ENCODE data around the gene ACTN4. TPM values are rescaled to one million over a fixed set of nuclear protein-coding genes. Genes with fewer than 3 reads are reported as not detected.

ACTN4 gene
- total RNA-seq, 1 experiment from 2014 or later: 506 TPM

DNA sequence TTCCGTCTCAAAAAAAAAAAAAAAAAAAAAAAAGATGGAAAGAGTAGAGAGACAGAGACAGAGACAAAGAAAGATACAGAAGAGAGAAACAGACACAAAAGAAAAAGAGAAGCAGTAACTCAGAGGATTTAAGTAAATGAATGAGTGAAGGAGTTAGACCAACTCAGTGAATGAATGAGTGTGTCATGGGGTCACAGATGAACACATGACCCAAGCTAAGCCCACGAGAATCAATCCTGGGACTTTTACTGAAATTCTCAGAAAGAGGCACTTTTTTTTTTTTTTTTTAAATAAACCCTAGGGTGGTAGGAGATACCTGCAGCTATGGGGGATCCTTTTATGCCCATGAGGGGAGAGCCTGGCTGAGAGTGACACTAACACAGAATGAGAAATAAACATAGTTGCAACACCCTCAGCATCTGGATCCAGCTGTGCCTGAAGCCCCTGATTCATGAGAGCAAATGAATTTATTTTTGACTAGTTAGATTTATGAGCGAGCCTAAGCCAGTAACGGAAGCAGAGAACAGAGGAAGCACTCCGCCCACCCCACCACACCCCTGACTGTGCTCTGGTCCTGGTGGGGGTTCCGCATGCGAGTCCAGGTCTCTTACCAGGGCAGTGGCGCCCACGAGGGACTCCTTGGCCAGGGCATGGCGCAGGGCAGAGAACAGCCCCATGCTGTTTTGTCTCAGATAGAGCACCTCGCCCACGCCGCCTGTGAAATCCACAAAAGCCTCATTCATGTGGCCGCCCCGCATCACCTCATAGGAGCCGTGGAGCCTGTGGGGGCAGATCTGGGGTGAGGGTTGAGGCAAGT is 92.2 kb downstream of the ACTN4 start (continued):
- TF ChIP-seq, protein P1, sequence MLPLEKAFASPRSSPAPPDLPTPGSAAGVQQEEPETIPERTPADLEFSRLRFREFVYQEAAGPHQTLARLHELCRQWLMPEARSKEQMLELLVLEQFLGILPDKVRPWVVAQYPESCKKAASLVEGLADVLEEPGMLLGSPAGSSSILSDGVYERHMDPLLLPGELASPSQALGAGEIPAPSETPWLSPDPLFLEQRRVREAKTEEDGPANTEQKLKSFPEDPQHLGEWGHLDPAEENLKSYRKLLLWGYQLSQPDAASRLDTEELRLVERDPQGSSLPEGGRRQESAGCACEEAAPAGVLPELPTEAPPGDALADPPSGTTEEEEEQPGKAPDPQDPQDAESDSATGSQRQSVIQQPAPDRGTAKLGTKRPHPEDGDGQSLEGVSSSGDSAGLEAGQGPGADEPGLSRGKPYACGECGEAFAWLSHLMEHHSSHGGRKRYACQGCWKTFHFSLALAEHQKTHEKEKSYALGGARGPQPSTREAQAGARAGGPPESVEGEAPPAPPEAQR (CRISPR knock-in tag; IDR thresholded peaks at IDR 0.05): no peak
- no peak for TF ChIP-seq TEAD1 (CRISPR knock-in tag; IDR thresholded peaks at IDR 0.05)

DNA sequence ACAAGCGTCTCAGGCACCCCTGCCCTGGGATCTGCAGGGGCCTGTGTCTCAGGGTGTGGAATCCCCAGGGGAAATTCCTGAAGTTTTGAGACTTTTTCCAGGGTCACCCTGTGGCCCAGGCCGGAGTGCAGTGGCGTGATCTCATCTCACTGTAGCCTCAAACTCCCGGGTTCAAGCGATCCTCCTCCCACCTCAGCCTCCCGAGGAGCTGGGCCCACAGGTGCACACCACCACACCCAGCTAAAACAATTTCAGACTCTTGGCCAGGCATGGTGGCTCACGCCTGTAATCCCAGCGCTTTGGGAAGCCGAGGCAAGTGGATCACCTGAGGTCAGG is 92.8 kb downstream of the ACTN4 start:
- no peak for DNase-seq (ENCODE audit: low spot score)
- CTCF ChIA-PET: interaction anchor here (3.5 kb wide), 1 partner anchor 29 kb away, joined by 13 read pairs; no protein-coding TSS in a partner anchor
- ATAC-seq: no peak
- Mint-ChIP-seq H3K27ac (no peak overlapping the region), H3K27me3 (ENCODE audit: low read depth) (peaks cover 23% of the 10 kb centered on the region), H3K4me3 (no peak overlapping the region), H3K36me3 (peaks cover 2% of the 10 kb centered on the region; the same call in 1 of the 2 replicates), H3K9me3 (peaks cover 3% of the 10 kb centered on the region), H3K4me1 (peaks cover 6% of the 10 kb centered on the region)
- TF ChIP-seq, protein P2, sequence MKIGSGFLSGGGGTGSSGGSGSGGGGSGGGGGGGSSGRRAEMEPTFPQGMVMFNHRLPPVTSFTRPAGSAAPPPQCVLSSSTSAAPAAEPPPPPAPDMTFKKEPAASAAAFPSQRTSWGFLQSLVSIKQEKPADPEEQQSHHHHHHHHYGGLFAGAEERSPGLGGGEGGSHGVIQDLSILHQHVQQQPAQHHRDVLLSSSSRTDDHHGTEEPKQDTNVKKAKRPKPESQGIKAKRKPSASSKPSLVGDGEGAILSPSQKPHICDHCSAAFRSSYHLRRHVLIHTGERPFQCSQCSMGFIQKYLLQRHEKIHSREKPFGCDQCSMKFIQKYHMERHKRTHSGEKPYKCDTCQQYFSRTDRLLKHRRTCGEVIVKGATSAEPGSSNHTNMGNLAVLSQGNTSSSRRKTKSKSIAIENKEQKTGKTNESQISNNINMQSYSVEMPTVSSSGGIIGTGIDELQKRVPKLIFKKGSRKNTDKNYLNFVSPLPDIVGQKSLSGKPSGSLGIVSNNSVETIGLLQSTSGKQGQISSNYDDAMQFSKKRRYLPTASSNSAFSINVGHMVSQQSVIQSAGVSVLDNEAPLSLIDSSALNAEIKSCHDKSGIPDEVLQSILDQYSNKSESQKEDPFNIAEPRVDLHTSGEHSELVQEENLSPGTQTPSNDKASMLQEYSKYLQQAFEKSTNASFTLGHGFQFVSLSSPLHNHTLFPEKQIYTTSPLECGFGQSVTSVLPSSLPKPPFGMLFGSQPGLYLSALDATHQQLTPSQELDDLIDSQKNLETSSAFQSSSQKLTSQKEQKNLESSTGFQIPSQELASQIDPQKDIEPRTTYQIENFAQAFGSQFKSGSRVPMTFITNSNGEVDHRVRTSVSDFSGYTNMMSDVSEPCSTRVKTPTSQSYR (CRISPR knock-in tag; IDR thresholded peaks at IDR 0.05): no peak
- TF ChIP-seq GTF2I (CRISPR knock-in tag; conservative IDR thresholded peaks at IDR 0.05) (no peak), ZNF416 (CRISPR knock-in tag; IDR thresholded peaks at IDR 0.05) (no peak), OVOL2 (CRISPR knock-in tag; IDR thresholded peaks at IDR 0.05; ENCODE audit: borderline replicate concordance) (no peak), ZNF138 (CRISPR knock-in tag; conservative IDR thresholded peaks at IDR 0.05) (no peak), ESRRA (CRISPR knock-in tag; IDR thresholded peaks at IDR 0.05; ENCODE audit: borderline replicate concordance) (no peak)
- TF ChIP-seq, protein P1 (CRISPR knock-in tag; IDR thresholded peaks at IDR 0.05): no peak
- TF ChIP-seq, protein P3, sequence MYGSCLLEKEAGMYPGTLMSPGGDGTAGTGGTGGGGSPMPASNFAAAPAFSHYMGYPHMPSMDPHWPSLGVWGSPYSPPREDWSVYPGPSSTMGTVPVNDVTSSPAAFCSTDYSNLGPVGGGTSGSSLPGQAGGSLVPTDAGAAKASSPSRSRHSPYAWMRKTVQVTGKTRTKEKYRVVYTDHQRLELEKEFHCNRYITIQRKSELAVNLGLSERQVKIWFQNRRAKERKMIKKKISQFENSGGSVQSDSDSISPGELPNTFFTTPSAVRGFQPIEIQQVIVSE (CRISPR knock-in tag; IDR thresholded peaks at IDR 0.05; ENCODE audit: borderline replicate concordance): no peak
- TF ChIP-seq, protein P4, sequence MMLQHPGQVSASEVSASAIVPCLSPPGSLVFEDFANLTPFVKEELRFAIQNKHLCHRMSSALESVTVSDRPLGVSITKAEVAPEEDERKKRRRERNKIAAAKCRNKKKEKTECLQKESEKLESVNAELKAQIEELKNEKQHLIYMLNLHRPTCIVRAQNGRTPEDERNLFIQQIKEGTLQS (CRISPR knock-in tag; conservative IDR thresholded peaks at IDR 0.05): no peak
- POLR2A ChIA-PET: interaction anchor here (0.9 kb wide), 1 partner anchor 34 kb away, joined by 5 read pairs; no protein-coding TSS in a partner anchor

DNA sequence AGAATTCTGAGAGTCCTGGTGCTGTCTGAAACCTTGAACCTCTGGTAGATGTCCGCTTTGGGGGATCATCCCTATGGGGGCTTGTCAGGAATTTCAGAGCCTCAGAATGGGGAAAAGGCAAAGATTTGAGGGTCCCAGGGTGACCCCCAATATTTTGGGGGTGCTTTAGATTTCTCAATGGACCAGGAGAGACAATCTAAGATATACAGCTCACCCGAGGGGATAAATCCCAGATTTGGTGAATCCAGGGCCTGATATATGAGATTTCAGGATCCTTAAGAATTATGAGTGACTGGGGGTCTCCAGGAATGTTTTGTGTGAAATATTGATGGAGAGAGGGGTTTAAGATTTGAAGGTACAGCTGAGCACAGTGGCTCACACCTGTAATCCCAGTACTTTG is 93.5 kb downstream of the ACTN4 start:
- no peak overlapping the region for H3K27ac Mint-ChIP-seq
- TF ChIP-seq MXD4 (CRISPR knock-in tag; IDR thresholded peaks at IDR 0.05; ENCODE audit: borderline replicate concordance) (no peak), ESRRA (CRISPR knock-in tag; IDR thresholded peaks at IDR 0.05; ENCODE audit: borderline replicate concordance) (no peak), CREB1 (CRISPR knock-in tag; IDR thresholded peaks at IDR 0.05) (no peak), IRF2 (CRISPR knock-in tag; IDR thresholded peaks at IDR 0.05; ENCODE audit: borderline replicate concordance, low read depth) (no peak), NR2C2 (CRISPR knock-in tag; IDR thresholded peaks at IDR 0.05) (no peak)
- TF ChIP-seq, protein P5, sequence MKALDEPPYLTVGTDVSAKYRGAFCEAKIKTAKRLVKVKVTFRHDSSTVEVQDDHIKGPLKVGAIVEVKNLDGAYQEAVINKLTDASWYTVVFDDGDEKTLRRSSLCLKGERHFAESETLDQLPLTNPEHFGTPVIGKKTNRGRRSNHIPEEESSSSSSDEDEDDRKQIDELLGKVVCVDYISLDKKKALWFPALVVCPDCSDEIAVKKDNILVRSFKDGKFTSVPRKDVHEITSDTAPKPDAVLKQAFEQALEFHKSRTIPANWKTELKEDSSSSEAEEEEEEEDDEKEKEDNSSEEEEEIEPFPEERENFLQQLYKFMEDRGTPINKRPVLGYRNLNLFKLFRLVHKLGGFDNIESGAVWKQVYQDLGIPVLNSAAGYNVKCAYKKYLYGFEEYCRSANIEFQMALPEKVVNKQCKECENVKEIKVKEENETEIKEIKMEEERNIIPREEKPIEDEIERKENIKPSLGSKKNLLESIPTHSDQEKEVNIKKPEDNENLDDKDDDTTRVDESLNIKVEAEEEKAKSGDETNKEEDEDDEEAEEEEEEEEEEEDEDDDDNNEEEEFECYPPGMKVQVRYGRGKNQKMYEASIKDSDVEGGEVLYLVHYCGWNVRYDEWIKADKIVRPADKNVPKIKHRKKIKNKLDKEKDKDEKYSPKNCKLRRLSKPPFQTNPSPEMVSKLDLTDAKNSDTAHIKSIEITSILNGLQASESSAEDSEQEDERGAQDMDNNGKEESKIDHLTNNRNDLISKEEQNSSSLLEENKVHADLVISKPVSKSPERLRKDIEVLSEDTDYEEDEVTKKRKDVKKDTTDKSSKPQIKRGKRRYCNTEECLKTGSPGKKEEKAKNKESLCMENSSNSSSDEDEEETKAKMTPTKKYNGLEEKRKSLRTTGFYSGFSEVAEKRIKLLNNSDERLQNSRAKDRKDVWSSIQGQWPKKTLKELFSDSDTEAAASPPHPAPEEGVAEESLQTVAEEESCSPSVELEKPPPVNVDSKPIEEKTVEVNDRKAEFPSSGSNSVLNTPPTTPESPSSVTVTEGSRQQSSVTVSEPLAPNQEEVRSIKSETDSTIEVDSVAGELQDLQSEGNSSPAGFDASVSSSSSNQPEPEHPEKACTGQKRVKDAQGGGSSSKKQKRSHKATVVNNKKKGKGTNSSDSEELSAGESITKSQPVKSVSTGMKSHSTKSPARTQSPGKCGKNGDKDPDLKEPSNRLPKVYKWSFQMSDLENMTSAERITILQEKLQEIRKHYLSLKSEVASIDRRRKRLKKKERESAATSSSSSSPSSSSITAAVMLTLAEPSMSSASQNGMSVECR (CRISPR knock-in tag; IDR thresholded peaks at IDR 0.05; ENCODE audit: borderline replicate concordance): no peak
- H3K27me3 Mint-ChIP-seq (ENCODE audit: low read depth): peaks cover 23% of the 10 kb centered on the region
- no peak overlapping the region for H3K4me3 Mint-ChIP-seq
- ATAC-seq (no peak), DNase-seq (ENCODE audit: low spot score) (no peak)
- POLR2A ChIA-PET: no interaction called here
- CTCF ChIA-PET: no interaction called here
- H3K9me3 Mint-ChIP-seq: peaks cover 3% of the 10 kb centered on the region
- H3K36me3 Mint-ChIP-seq: peaks cover 2% of the 10 kb centered on the region; the same call in 1 of the 2 replicates
- H3K4me1 Mint-ChIP-seq: peaks cover 6% of the 10 kb centered on the region
